Gastrocnemius medialis (tissue), 4 donors: Measurements from ENCODE around the gene TTLL3. TPM values are rescaled to one million over a fixed set of nuclear protein-coding genes. Genes with fewer than 3 reads are reported as not detected.

ENCODE experiments used
- ATAC-seq, 2 donors: fragments of 150-250 bp; one replicate each; pipeline ENCODE4 v1.9.1; 2016
- DNase-seq, 2 donors: peaks; one replicate each; pipeline ENCODE4 v3.0.0-alpha.2; 2019
- H3K27ac ChIP-seq, 4 donors: fragments of 200-600 bp; sonication (generic); 1 replicate in 1 of 4; 2 replicates in 3 of 4; pipeline ENCODE4 v1.5.1; 2016 to 2018; ENCODE audit warnings: mild to moderate bottlenecking in 2 of 4, moderate library complexity in 1 of 4
- H3K27me3 ChIP-seq, 3 donors: fragments of 200-600 bp; sonication (generic) in 2 of 3; 1 replicate in 1 of 3; 2 replicates in 2 of 3; pipeline versions ENCODE4 v1.5.1 to v1.6.0; 2016 to 2019; ENCODE audit warnings: mild to moderate bottlenecking in 1 of 3, moderate library complexity in 1 of 3
- H3K36me3 ChIP-seq, 2 donors: fragments of 200-600 bp; sonication (generic) in 1 of 2; one replicate each; pipeline ENCODE4 v1.5.1; 2017 to 2018
- H3K4me1 ChIP-seq, 2 donors: fragments of 200-600 bp; sonication (generic) in 1 of 2; one replicate each; pipeline ENCODE4 v1.5.1; 2016 to 2017; ENCODE audit warnings: mild to moderate bottlenecking in 2 of 2
- H3K4me3 ChIP-seq, 4 donors: fragments of 200-600 bp; sonication (generic) in 3 of 4; 1 replicate in 1 of 4; 2 replicates in 3 of 4; pipeline ENCODE4 v1.5.1; 2016 to 2019; ENCODE audit warnings: mild to moderate bottlenecking in 2 of 4
- H3K9me3 ChIP-seq, 3 donors: fragments of 200-600 bp; sonication (generic) in 2 of 3; 1 replicate in 1 of 3; 2 replicates in 2 of 3; pipeline ENCODE4 v1.5.1; 2016 to 2019
- CTCF ChIP-seq, 5 experiments: fragments of 450-650 bp in 3 of 5; fragments of 200-600 bp in 2 of 5; sonication (generic) in 2 of 5; IDR thresholded peaks in 4 of 5; conservative IDR thresholded peaks in 1 of 5; 1 replicate in 4 of 5; 2 replicates in 1 of 5; pipeline ENCODE4 v1.5.1; 2016 to 2019; ENCODE audit warnings: antibody characterized with exemption in 5 of 5, mild to moderate bottlenecking in 3 of 5, moderate library complexity in 3 of 5
- POLR2A ChIP-seq, 2 donors: fragments of 450-650 bp; IDR thresholded peaks; one replicate each; pipeline ENCODE4 v1.6.1; 2017; ENCODE audit warnings: antibody characterized with exemption in 2 of 2, mild to moderate bottlenecking in 2 of 2, moderate library complexity in 2 of 2
- in situ Hi-C, 4 donors: fragments of 200-750 bp; cut with MboI; loops; one replicate each; pipeline versions ENCODE4 v1.15.0 to v1.8.0; 2017; ENCODE audit warnings: low sequenced_read_pairs in 4 of 4
- intact Hi-C: fragments of 100-400 bp; cut with DNase I; formaldehyde crosslinking; loops from one replicate; pipeline ENCODE4 v1.15.1; 2023; ENCODE audit warnings: low total_unique reads
- total RNA-seq, 4 donors: library from RNA; depleted of rRNA; stranded (reverse); fragments of >200 nt; gene quantifications; one replicate each; pipeline versions ENCODE4 v1.1.0 to v1.2.3, GENCODE V29; 2016

The TTLL3 gene
- total RNA-seq, 4 donors from 2014 or later = 3.2 to 17.6 (median 8.5) TPM

DNA sequence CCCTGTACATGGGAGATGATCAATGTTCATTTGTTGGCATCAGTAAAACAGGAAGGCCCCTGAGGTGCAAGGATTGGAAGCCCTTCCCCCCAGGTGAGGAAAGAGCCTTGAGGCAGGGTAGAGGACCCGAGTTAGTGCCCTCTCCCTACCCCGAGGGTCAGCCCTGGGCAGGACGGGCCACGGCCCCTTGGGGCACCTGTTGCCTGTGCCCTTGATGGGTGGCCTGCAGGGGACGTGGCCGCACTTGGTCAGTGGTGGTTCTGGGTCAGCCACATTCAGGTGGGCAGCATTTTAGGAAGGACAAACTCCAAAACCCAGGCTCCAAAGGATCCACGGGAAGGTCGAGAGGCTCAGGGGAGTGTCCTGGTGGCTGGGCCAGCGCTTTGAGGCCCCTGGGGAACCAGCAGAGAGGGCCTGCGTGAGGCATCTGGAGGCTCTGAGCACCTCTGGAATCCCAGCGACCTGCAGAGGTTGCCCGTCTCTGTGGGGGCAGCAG lies 49.5 kb downstream of the TTLL3 start:
- Histone ChIP-seq H3K4me1 (peaks cover 0 to 5% of the 10 kb centered on the region in 2 donors), H3K36me3 (no peaks in the 10 kb centered on the region), H3K9me3 (no peaks in the 10 kb centered on the region), H3K4me3 (no peak overlapping the region), H3K27ac (no peak overlapping the region), H3K27me3 (no peaks in the 10 kb centered on the region)
- TF ChIP-seq CTCF (IDR thresholded peaks at IDR 0.05 in 4 of 5, conservative IDR thresholded peaks at IDR 0.05 in 1 of 5) = no peak
- no peak for TF ChIP-seq POLR2A (IDR thresholded peaks at IDR 0.05)
- in situ Hi-C loops = no loop called here
- ATAC-seq (no peak), DNase-seq (no peak)
- intact Hi-C loops = no loop called here

- Histone ChIP-seq H3K4me3 (no peak overlapping the region), H3K36me3 (no peaks in the 10 kb centered on the region), H3K27ac (no peak overlapping the region), H3K4me1 (peaks cover 0 to 7% of the 10 kb centered on the region in 2 donors), H3K27me3 (no peaks in the 10 kb centered on the region), H3K9me3 (no peaks in the 10 kb centered on the region)
- intact Hi-C loops = no loop called here
- TF ChIP-seq CTCF (IDR thresholded peaks at IDR 0.05 in 4 of 5, conservative IDR thresholded peaks at IDR 0.05 in 1 of 5) = no peak
- TF ChIP-seq POLR2A (IDR thresholded peaks at IDR 0.05) = no peak
- DNase-seq (no peak), ATAC-seq (no peak)
- in situ Hi-C loops = no loop called here
These were observed 51.1 kb downstream of the TTLL3 start for GRCh38 chr3:9861201-9861600.

- ATAC-seq (no peak), DNase-seq (no peak)
- no peak overlapping the region for H3K4me3 ChIP-seq
- in situ Hi-C loops (no loop called here), intact Hi-C loops (loop anchor here (2.0 kb wide), 1 partner anchor 55 kb away; the partner anchor contains the start of gene IL17RC)
- H3K27me3 ChIP-seq = no peaks in the 10 kb centered on the region
- peaks cover 0 to 7% of the 10 kb centered on the region in 2 donors for H3K4me1 ChIP-seq
- no peak overlapping the region for H3K27ac ChIP-seq
- TF ChIP-seq POLR2A (IDR thresholded peaks at IDR 0.05) = no peak
- no peak for TF ChIP-seq CTCF (IDR thresholded peaks at IDR 0.05 in 4 of 5, conservative IDR thresholded peaks at IDR 0.05 in 1 of 5)
- no peaks in the 10 kb centered on the region for H3K36me3 ChIP-seq
- no peaks in the 10 kb centered on the region for H3K9me3 ChIP-seq
These were observed 51.6 kb downstream of the TTLL3 start for GRCh38 chr3:9861626-9862130.

- ATAC-seq (peak; percentile 52 to 53), DNase-seq (peak; percentile 22 to 46)
- no peaks in the 10 kb centered on the region for H3K27me3 ChIP-seq
- no peaks in the 10 kb centered on the region for H3K36me3 ChIP-seq
- in situ Hi-C loops = no loop called here
- intact Hi-C loops = loop anchor here (2.0 kb wide), 1 partner anchor 54 kb away; the partner anchor contains the start of gene IL17RC
- peak overlapping the region in 2 of 4 donors; percentile 13 to 31 for H3K27ac ChIP-seq
- H3K9me3 ChIP-seq = no peaks in the 10 kb centered on the region
- TF ChIP-seq CTCF (IDR thresholded peaks at IDR 0.05 in 4 of 5, conservative IDR thresholded peaks at IDR 0.05 in 1 of 5) = peak in 3 of 5 experiments; percentile 50 to 62 (median 55)
- TF ChIP-seq POLR2A (IDR thresholded peaks at IDR 0.05) = no peak
- peak overlapping the region; percentile 51 to 77 (median 58) for H3K4me3 ChIP-seq
- H3K4me1 ChIP-seq = peaks cover 0 to 7% of the 10 kb centered on the region in 2 donors
These were observed 52.5 kb downstream of the TTLL3 start for GRCh38 chr3:9862391-9863057.
